Mesenchymal stem cell (in vitro differentiated cells and primary cell): ENCODE results near the gene CLINT1.

Source experiments
- DNase-seq: peaks from one replicate; pipeline ENCODE4 v3.0.0-alpha.2; 2013
- H2AFZ ChIP-seq: one replicate; pipeline ENCODE4 v1.6.1; 2013; ENCODE audit warnings: low read depth, mild to moderate bottlenecking, control low read depth, inconsistent platforms, low read length, moderate library complexity
- H2AK5ac ChIP-seq: 2 replicates; pipeline ENCODE4 v1.6.1; 2013; ENCODE audit warnings: low read length, moderate library complexity, mild to moderate bottlenecking, inconsistent platforms; ENCODE audit not compliant: severe bottlenecking
- H2BK120ac ChIP-seq: one replicate; pipeline ENCODE4 v1.6.1; 2013; ENCODE audit warnings: low read depth, mild to moderate bottlenecking, inconsistent platforms, low read length, moderate library complexity
- H2BK12ac ChIP-seq, 2 experiments: one replicate each; pipeline ENCODE4 v1.6.1; 2013; ENCODE audit warnings: inconsistent platforms in 2 of 2, low read length in 2 of 2, mild to moderate bottlenecking in 2 of 2, moderate library complexity in 2 of 2, control low read depth in 1 of 2
- H2BK15ac ChIP-seq: one replicate; pipeline ENCODE4 v1.6.1; 2013; ENCODE audit warnings: mild to moderate bottlenecking, low read depth, inconsistent platforms; ENCODE audit not compliant: poor library complexity, severe bottlenecking
- H2BK5ac ChIP-seq: 2 replicates; pipeline ENCODE4 v1.6.1; 2013; ENCODE audit warnings: low read depth, mild to moderate bottlenecking, low read length, control low read depth, inconsistent platforms; ENCODE audit not compliant: poor library complexity, severe bottlenecking
- H3K14ac ChIP-seq, 2 experiments: one replicate each; pipeline ENCODE4 v1.6.1; 2013; ENCODE audit warnings: inconsistent platforms in 2 of 2, low read length in 2 of 2, control low read depth in 1 of 2, mild to moderate bottlenecking in 1 of 2, moderate library complexity in 1 of 2
- H3K18ac ChIP-seq, 2 experiments: one replicate each; pipeline ENCODE4 v1.6.1; 2013; ENCODE audit warnings: inconsistent platforms in 2 of 2, low read length in 2 of 2, control low read depth in 1 of 2, low read depth in 1 of 2, mild to moderate bottlenecking in 1 of 2
- H3K23ac ChIP-seq, 2 experiments: one replicate each; pipeline ENCODE4 v1.6.1; 2013; ENCODE audit warnings: inconsistent platforms in 2 of 2, low read length in 2 of 2, mild to moderate bottlenecking in 2 of 2, moderate library complexity in 2 of 2, control low read depth in 1 of 2
- H3K27ac ChIP-seq: 2 replicates; pipeline ENCODE4 v1.5.1; 2013; ENCODE audit warnings: mild to moderate bottlenecking, moderate library complexity, low read length, control low read depth, inconsistent platforms; ENCODE audit not compliant: poor library complexity, severe bottlenecking
- H3K27me3 ChIP-seq, 2 experiments: 2 replicates each; pipeline versions ENCODE4 v1.6.1 to v1.7.0; 2013; ENCODE audit warnings: low read length in 2 of 2, mild to moderate bottlenecking in 2 of 2, moderate library complexity in 2 of 2, control low read depth in 1 of 2, inconsistent platforms in 1 of 2; ENCODE audit not compliant: control insufficient read depth in 1 of 2, insufficient read depth in 1 of 2
- H3K36me3 ChIP-seq, 2 experiments: 2 replicates each; pipeline versions ENCODE4 v1.6.1 to v1.7.0; 2013; ENCODE audit warnings: low read length in 2 of 2, control low read depth in 1 of 2, inconsistent platforms in 1 of 2, low read depth in 1 of 2, mild to moderate bottlenecking in 1 of 2; ENCODE audit not compliant: insufficient read depth in 2 of 2, control insufficient read depth in 1 of 2
- H3K4ac ChIP-seq, 2 experiments: one replicate each; pipeline ENCODE4 v1.6.1; 2013; ENCODE audit warnings: inconsistent platforms in 2 of 2, low read length in 2 of 2, mild to moderate bottlenecking in 2 of 2, moderate library complexity in 2 of 2, control low read depth in 1 of 2, low read depth in 1 of 2
- H3K4me1 ChIP-seq: 2 replicates; pipeline ENCODE4 v1.6.1; 2013; ENCODE audit warnings: low read depth, low read length, control low read depth; ENCODE audit not compliant: control insufficient read depth, insufficient read depth
- H3K4me2 ChIP-seq: 2 replicates; pipeline ENCODE4 v1.6.1; 2013; ENCODE audit warnings: low read length, mild to moderate bottlenecking, inconsistent platforms; ENCODE audit not compliant: poor library complexity, severe bottlenecking
- H3K4me3 ChIP-seq, 2 experiments: 2 replicates each; pipeline versions ENCODE4 v1.5.1 to v1.7.0; 2013; ENCODE audit warnings: low read length in 2 of 2, mild to moderate bottlenecking in 2 of 2, control low read depth in 1 of 2, low read depth in 1 of 2; ENCODE audit not compliant: insufficient read depth in 1 of 2
- H3K79me1 ChIP-seq: replicated peaks from 2 replicates; pipeline ENCODE4 v1.6.1; 2013; ENCODE audit warnings: mild to moderate bottlenecking, control low read depth, low read length, inconsistent platforms; ENCODE audit not compliant: poor library complexity, severe bottlenecking
- H3K9ac ChIP-seq: 2 replicates; pipeline ENCODE4 v1.7.0; 2013; ENCODE audit warnings: mild to moderate bottlenecking, low read length, moderate library complexity
- H3K9me3 ChIP-seq: 2 replicates; pipeline ENCODE4 v1.7.0; 2013; ENCODE audit warnings: mild to moderate bottlenecking, low read length; ENCODE audit not compliant: control insufficient read depth
- H4K8ac ChIP-seq: one replicate; pipeline ENCODE4 v1.6.1; 2013; ENCODE audit warnings: inconsistent platforms, mild to moderate bottlenecking, low read length, moderate library complexity
- H4K91ac ChIP-seq: one replicate; pipeline ENCODE4 v1.6.1; 2013; ENCODE audit warnings: mild to moderate bottlenecking, low read length, inconsistent platforms
- WGBS: methylation state at CpG from one replicate; pipeline ENCODE4 v1.1.7; 2013; ENCODE audit warnings: mixed read lengths; 5-methylcytosine and 5-hydroxymethylcytosine counted together

Gene CLINT1

GRCh38 chr5:157812086-157812485, 46.9 kb downstream of the CLINT1 start:
- no peak overlapping the region for H3K9ac ChIP-seq
- no peak overlapping the region for H2AFZ ChIP-seq
- no peak overlapping the region for H3K23ac ChIP-seq
- H3K27me3 ChIP-seq: no peaks in the 10 kb centered on the region
- H3K14ac ChIP-seq: no peak overlapping the region
- no peak for DNase-seq
- peaks cover 5% of the 10 kb centered on the region for H3K4me1 ChIP-seq
- no peak overlapping the region for H3K4me2 ChIP-seq
- H3K4ac ChIP-seq: no peak overlapping the region
- H2BK5ac ChIP-seq: no peak overlapping the region
- 100% methylated on average over 1 of the region's 2 CpGs for WGBS
- H3K36me3 ChIP-seq: peaks cover 7 to 92% of the 10 kb centered on the region in 2 experiments
- H3K4me3 ChIP-seq: no peak overlapping the region
- H4K91ac ChIP-seq: no peak overlapping the region
- no peak overlapping the region for H2BK12ac ChIP-seq
- no peak overlapping the region for H3K18ac ChIP-seq
- peaks cover 19% of the 10 kb centered on the region for H3K79me1 ChIP-seq
- H2AK5ac ChIP-seq: no peak overlapping the region
- H4K8ac ChIP-seq: no peak overlapping the region
- H3K9me3 ChIP-seq: no peaks in the 10 kb centered on the region
- H2BK15ac ChIP-seq: no peak overlapping the region
- H2BK120ac ChIP-seq: no peak overlapping the region
- H3K27ac ChIP-seq: no peak overlapping the region

DNA sequence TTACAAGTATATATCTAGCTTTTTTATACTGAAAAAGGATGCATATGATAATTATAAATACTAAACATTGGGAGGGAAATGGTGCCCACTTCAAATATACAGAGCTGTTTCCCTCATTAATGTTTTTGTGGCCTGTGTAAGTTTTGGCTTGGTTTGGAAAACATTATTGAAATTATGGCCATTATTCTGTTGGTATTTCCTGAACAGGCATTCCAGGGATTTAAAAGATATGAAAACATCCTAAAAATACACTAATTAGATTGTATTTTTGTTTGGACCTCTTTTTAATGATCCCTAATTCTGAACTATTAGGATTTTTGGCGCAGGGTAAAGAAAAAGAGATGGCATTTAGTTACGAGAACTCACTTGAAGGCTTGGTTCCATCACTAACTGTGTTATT, 50.9 kb downstream of the CLINT1 start:
- no peak overlapping the region for H2AFZ ChIP-seq
- peaks cover 10% of the 10 kb centered on the region for H3K79me1 ChIP-seq
- H3K4me3 ChIP-seq: no peak overlapping the region
- no peak overlapping the region for H3K23ac ChIP-seq
- no peak overlapping the region for H2BK120ac ChIP-seq
- H3K14ac ChIP-seq: no peak overlapping the region
- no peak for DNase-seq
- H4K8ac ChIP-seq: no peak overlapping the region
- H3K4me2 ChIP-seq: no peak overlapping the region
- WGBS: no CpG with 5 or more reads among the region's 2 CpGs
- H3K27me3 ChIP-seq: no peaks in the 10 kb centered on the region
- H2BK15ac ChIP-seq: no peak overlapping the region
- H4K91ac ChIP-seq: no peak overlapping the region
- peaks cover 13 to 91% of the 10 kb centered on the region in 2 experiments for H3K36me3 ChIP-seq
- no peak overlapping the region for H3K9ac ChIP-seq
- no peak overlapping the region for H2BK12ac ChIP-seq
- no peaks in the 10 kb centered on the region for H3K9me3 ChIP-seq
- no peak overlapping the region for H3K18ac ChIP-seq
- H3K27ac ChIP-seq: no peak overlapping the region
- H2BK5ac ChIP-seq: no peak overlapping the region
- H3K4me1 ChIP-seq: no peaks in the 10 kb centered on the region
- H3K4ac ChIP-seq: no peak overlapping the region
- no peak overlapping the region for H2AK5ac ChIP-seq

DNA sequence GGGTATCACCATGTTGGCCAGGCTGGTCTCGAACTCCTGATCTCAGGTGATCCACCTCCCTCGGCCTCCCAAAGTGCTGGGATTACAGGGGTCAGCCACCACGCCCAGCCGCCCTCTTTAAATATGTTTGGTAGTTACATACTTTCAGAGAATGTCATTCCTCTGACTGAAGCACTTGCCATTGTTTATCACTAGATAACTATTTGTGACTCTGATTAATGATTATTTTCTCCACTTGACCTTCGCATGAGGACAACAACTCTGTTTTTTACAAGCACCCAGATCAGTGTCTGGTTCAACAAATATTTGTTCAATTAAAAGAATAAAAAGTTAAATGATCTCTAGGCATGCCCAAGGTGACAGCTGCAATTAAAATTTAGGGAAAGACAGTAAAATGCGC, 56.2 kb downstream of the CLINT1 start:
- WGBS: 100% methylated on average over 2 of the region's 6 CpGs
- Histone ChIP-seq H2BK12ac (no peak overlapping the region), H3K4ac (no peak overlapping the region), H2AK5ac (no peak overlapping the region), H3K9me3 (no peaks in the 10 kb centered on the region), H2AFZ (no peak overlapping the region), H3K27ac (no peak overlapping the region), H2BK120ac (no peak overlapping the region), H2BK15ac (no peak overlapping the region), H3K4me2 (no peak overlapping the region), H3K27me3 (no peaks in the 10 kb centered on the region), H4K8ac (no peak overlapping the region), H4K91ac (no peak overlapping the region), H3K4me3 (no peak overlapping the region), H3K79me1 (peaks cover 5% of the 10 kb centered on the region), H3K14ac (no peak overlapping the region), H2BK5ac (no peak overlapping the region), H3K9ac (no peak overlapping the region), H3K23ac (no peak overlapping the region), H3K4me1 (no peaks in the 10 kb centered on the region), H3K36me3 (peaks cover 6 to 77% of the 10 kb centered on the region in 2 experiments), H3K18ac (no peak overlapping the region)
- DNase-seq: no peak

DNA sequence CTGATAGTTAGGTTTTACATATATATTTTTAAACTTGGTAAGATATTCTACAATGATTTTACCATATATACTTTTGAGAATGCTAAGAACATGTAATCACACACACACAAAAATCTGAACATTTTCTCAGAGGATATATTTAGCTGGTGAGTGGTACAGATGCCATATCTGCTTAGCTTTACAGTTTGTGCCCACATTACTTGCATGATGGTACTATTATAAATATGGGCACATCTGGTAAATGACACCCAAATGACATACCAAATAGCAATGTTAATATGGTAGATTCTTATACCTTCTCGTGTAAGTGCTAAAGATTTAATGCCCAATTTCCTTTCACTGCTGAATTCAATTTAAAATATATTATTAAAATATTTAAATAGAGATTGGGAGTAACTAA, 58.8 kb downstream of the CLINT1 start:
- H3K4ac ChIP-seq: no peak overlapping the region
- H3K4me3 ChIP-seq: no peak overlapping the region
- H4K8ac ChIP-seq: no peak overlapping the region
- H4K91ac ChIP-seq: no peak overlapping the region
- DNase-seq: no peak
- H3K14ac ChIP-seq: no peak overlapping the region
- no peak overlapping the region for H3K23ac ChIP-seq
- no CpG with 5 or more reads among the region's 1 CpG for WGBS
- H3K9ac ChIP-seq: no peak overlapping the region
- no peaks in the 10 kb centered on the region for H3K9me3 ChIP-seq
- H3K27me3 ChIP-seq: no peaks in the 10 kb centered on the region
- no peak overlapping the region for H2BK12ac ChIP-seq
- no peak overlapping the region for H2AK5ac ChIP-seq
- no peak overlapping the region for H2BK15ac ChIP-seq
- H3K18ac ChIP-seq: no peak overlapping the region
- H2BK120ac ChIP-seq: no peak overlapping the region
- H3K4me1 ChIP-seq: no peaks in the 10 kb centered on the region
- no peak overlapping the region for H2AFZ ChIP-seq
- H3K79me1 ChIP-seq: peaks cover 5% of the 10 kb centered on the region
- H3K4me2 ChIP-seq: no peak overlapping the region
- peaks cover 10 to 82% of the 10 kb centered on the region in 2 experiments for H3K36me3 ChIP-seq
- no peak overlapping the region for H2BK5ac ChIP-seq
- no peak overlapping the region for H3K27ac ChIP-seq
